NCI-H146 (cell line): Measurements from ENCODE around the gene EXT2.
A peak's percentile ranks its signal among the peaks of the same experiment; 100 is the strongest.

Experiments
- DNase-seq: peaks from one replicate; lab custom pipeline; 2025; lab: John Stamatoyannopoulos, UW

Gene EXT2

DNA sequence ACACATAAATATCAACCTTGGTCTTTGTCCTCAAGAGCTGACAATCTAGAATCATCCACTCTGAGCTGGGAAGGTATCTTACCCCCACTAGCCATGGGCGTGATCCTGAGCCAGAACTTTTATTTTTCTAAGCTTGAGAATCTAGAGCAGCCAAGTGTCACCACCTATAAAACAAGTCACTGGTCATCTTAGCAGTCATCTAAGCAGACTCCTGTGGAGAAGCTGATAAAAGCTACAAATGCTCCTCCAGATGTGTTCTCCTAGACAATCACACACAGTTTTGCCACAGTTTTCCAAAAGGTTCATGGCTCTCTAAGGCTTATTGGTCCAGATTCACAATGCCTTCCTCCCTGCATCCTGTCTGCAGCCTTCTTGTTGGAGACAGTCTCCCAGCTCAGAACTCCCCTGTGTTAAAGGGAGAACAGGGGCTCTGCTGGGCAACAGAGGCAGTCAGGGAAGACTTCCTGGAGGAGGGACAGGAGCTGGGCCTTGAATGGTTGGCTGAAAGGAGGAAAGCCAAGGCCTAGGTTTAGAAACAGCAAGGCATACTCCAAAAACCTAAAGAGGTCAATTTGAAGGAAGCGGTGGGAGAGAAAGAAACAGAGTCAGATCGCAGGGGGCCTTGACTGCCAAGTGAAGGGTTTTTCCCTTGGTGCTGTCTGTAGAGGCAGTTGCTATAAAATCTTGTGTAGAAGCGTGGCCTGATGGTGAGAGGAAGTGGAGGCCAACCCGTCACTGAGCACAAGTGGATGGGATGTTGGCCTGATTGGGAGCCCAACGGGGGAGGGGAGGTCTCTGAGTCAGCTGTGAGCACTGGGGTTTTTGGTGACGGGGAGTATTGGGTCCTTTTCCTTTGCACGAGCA, 172.5 kb downstream of the EXT2 start:
- no peak for DNase-seq

DNA sequence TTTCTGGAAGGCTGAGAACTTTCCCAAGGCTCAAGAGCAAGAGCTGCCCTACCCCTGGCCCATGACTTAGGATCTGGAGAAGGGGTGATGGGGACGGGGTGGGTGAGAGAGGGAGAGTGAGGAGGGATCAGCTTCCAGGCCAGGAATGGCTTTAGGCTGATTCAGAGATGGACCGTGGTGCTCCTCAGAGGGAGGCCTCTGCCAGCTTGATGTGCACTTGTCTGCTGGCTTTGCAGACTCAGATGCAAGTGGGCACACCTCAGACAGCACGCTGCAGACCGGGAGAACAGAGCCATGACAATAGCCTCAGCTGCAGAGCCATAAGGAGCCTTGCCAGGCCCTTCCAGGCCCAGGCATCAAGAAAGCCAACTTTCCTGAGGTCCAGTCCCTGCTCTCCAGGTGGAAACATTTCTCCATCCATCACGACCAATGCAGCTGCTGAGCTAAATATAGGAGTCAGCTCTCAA, 173.2 kb downstream of the EXT2 start:
- DNase-seq = no peak

DNA sequence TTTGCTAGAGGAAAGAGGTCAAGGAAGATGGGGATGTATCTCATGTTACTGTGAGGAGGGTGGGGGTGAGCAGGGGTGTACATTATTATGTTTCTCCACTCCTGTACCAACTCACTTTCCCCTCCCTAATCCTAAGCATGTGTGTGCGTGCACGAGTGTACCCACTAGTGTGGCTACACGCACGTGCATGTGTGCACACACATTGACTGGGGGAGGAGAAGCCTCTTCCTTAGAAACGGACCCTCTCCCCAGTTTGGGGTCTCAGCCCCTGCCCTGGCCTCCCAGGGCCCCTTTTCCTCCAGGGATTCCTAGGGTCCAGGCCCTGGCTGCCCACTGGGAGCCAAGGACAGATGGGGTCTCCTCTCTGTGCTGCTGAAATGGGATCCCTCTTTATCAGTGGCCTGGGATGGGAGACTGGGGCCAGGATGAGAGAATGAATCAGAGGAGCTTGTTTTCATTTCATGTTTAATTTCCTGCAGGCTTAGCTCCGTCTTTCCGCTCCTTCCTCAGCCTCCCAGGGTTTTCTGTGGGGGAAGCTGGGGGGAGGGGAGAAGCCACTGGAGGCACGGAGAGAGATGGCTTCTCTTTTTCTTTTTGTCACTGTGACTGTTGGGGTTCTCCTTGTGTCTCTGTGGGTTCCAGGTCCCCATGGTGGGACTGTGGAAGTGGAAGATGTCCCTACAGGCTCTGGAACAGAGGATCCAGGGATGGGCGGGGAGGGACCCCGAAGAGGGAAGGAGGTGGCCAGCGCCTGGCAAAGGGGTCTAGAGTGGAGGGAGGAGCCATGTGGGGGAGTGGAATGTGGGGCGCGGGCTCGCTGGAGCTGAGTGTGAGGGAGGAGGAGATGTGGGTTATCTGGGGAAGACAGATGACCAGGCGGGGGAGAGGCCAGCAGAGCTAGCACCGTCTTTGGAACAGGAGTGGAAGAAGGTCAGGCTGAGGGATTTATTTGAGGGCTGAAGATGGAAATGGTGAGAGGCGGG, 174.2 kb downstream of the EXT2 start:
- DNase-seq = no peak

DNA sequence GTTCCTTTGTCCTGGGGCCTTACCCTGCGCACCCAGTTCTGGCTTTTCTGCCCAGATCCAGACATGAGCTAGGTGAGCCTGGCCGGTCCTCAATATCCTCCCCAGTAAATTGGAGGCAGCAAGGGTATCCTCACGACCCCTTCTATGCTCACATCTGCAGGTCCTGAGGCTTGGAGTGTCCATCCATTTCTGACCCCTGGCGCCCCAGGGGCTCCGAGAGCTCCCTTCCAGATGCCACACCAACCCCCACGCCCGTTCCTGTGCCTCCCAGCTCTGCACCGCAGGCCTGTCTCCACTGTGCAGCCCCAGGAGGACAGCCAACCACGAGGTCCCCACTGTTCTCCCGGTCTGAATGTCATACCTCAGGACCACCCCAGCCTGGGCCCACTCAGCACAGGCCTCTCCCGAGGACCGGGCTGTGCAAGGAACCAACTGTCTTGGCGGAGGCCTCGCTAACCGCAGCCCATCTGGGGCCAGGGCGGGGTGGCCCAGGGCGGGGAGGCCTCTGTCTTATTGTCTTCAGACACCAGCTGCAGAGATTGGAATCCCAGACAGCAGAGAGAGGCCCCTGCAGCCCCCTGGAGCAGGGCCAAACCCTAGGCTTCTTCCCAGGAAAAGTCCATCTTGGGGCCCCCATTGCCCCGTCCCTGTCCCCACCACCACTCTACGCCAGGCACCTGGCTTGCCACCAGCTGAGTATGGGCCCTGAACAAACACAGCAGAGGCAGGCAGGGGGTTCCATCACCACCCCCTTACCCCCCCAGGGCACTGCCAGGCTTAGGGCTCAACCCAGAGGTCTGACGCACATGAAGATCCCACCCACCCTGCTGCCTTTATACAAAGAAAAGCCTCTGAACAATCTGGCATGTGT, 175.2 kb downstream of the EXT2 start:
- DNase-seq = no peak

DNA sequence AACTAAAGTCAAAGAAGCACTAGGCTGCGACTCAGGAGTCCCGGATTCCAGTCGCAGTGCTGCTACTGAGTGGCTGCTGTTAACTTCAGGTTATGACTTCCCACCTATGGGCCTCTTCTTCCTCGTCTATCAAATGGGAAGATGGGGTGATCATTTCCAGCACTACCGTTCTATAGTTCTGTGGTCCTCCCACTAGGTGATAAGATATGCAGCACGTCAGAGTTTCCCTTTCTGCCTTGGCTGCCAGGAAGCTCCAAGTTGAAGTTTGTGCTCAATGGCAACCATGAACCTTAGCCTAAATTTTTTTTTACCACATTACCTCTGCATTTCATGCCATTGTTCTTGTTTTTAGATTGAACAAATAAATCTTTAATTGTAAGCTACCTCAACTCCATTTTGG, 175.8 kb downstream of the EXT2 start:
- no peak for DNase-seq

DNA sequence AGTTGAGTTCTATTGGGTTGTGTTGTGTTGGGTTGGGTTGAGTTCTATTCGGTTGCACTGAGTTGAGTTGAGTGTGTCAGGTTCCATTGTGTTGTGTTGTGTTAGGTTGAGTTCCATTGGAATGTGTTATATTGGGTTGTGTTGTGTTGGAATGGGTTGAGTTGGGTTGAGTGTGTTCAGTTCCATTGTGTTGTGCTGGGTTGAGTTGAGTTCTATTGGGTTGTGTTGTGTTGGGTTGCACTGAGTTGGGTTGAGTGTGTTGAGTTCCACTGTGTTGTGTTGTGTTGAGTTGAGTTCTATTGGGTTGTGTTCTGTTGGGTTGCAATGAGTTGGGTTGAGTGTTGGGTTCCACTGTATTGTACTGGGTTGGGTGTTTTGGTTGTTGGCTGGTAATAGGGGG, 178.9 kb downstream of the EXT2 start:
- no peak for DNase-seq

DNA sequence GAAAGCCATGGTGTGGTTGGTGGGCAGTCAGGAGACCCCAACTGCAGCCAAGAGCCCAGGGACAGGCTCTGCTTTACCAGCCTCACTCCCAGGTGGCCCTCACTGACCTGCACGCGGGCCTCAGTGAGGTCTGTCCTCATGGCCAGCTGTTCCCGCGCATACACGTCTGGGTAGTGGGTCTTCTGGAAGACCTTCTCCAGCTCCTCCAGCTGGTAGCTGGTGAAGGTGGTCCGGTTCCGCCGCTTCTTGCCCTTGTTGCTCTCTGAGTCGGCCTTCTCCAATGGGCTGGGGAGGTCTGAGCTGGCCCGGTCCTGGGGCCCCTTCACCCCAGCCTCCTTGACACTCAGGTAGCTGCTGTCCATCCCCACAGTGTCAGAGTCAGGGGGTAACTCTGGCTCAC, 179.8 kb downstream of the EXT2 start:
- no peak for DNase-seq

DNA sequence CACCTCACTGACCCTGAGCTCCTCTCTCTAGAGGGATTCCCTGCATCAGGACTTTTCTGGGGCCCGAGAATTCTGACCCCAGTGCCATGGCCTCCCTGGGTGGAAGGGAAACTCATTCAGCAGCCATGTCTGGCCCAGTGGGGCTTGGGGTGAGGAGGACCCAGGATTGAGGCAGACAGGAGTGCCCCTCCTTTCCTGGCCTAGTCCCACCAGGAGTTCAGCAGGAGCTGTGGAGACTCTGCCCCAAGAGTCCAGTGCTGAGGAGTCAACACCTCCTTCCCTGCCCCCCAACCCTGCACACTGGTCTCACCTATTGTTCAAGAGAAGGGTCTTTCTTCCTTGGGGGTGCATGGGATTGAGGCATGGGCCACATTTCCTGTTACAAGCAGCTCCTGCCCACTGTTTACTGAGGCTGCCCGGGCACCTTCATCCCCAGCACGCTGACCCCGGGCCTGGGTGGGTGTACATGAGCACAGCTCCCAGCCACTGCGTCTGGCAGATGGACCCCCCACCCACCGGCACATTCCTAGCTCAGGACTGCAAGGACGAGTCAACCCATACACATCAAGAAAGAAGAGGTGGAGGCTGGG, 180.6 kb downstream of the EXT2 start:
- no peak for DNase-seq

DNA sequence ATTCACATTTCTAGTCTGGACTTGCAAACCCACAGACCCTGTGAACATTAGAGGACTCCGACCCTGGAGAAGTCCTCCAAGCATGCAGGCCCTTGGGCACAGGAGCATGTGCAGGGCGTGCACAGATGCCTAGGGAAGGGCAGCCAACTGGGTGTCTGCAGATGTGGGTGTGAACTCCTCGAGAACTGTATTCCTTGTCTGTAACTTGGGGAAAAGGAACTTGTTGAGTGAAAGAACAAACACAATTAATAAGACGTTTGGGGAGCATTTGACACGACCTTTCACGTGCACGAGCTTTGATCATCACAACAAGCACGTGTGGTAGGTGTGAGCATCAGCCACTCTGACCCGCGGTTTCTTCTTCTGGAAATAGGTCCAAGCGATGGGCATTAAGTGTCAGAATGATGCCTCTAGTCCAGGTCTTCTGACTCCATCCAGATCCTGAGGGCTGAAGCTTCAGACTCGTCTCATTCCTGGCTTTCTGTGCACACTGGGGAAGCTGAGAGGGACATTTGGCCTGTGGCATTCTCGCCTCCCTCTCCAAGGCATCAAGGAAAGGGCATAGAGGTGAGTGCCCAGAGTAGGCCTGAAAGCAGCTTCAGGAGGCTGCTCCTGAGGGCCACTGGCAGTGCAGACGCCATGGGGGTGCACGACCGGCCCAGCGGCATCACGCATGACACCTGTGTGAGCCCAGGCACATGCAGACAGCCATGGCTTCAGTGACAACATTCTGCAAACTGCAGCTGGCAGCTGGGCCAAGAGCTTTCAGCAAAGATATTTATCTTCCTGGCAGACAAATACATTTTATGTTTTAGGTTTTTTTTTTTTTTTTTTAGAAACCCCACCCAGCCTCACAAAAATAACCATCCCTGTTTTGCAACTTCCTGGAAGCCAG, 182.0 kb downstream of the EXT2 start:
- no peak for DNase-seq

DNA sequence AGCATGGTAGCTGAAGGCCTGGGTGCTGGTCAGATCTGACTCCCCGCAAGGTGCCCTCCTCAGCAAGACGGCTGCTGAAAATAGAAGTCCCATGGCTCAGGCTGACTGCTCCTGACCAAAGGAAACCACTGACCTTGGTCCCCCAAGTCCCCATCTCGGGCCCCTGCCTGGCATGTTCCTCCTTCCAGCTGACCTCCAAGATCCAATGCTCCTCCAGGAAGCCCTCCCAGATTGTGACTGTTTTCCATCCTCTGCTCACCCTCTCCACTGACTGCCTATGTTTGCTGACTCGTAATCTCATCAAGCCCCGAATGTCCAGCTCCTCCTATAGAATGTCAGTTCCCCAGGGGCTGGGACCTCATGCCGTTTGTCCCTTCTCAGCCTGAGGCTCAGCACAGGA, 184.0 kb downstream of the EXT2 start:
- no peak for DNase-seq

DNA sequence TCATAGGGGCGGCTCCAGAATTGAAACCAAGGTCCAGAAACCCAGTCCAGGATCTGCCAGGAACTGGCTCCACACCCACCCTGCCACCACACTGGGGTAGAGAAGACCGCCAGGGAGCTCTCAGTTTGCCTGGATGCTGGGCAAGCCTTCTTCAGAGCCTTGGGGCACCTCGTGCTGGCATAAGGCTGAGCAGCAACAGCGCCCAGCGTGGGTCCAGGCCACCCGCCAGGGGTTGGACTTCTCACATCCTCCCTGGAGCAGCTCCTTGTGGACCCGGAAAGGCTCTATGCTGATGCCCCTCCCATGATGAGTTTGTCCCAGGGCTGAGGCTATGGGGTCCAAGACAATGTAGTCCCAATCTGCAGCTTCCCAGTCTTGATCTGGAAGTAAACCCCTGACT, 184.8 kb downstream of the EXT2 start:
- DNase-seq = no peak

DNA sequence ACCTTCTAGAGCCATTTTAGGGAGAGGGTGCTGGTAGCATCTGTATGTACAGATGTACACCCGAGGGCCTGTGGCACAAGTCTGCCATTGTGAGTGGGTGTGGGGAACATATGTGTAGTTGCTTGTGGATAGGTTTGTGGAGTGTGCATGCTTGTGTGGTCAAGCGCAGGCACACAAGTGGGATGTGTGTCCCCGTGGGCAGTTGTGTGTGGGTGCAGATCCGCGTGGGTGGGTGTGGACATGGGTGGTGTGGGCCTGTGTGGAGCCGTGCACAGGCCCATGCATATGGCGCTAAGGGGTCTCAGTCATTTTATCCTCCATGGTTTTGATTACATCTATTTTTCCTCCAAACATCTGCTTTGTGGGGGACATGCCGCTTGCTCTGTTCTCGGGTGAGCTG, 185.7 kb downstream of the EXT2 start:
- no peak for DNase-seq

DNA sequence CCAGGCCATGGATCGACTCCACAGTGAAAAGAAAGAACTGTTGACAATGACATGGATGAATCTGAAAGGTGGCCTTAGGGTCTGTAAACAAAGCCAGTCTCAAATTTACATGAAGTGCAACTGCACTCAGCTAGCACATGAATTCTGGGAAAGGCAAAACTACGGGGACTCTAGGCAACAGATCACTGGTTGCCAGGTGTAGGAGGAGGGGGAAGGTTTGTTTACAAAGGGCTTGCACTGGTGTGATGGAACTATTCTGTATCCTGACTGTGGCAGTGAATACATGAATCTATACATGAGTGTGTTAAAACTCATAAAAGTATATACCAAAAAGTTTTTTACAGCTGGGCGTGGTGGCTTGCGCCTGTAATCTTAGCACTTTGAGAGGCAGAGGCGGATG, 187.1 kb downstream of the EXT2 start:
- DNase-seq = no peak

DNA sequence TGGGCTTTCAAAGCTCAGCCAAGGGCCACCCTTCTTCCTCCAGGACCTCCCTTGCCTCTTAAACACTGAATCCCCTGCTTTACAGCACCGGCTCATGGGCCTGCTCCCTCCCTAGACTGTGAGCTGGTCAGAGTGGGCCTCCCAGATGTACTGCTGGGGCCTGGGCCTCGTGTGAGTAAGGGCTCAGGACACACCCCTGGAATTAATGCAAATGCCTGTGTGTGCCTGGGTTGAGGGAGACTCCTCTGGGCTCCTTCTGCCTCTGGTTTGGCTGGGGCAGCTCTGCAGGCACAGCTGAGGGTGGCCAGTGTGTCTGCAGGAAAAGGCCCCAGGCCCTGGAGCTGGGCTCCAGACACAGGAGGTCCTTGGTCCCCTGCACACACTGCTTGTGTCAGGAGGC, 190.3 kb downstream of the EXT2 start:
- no peak for DNase-seq

DNA sequence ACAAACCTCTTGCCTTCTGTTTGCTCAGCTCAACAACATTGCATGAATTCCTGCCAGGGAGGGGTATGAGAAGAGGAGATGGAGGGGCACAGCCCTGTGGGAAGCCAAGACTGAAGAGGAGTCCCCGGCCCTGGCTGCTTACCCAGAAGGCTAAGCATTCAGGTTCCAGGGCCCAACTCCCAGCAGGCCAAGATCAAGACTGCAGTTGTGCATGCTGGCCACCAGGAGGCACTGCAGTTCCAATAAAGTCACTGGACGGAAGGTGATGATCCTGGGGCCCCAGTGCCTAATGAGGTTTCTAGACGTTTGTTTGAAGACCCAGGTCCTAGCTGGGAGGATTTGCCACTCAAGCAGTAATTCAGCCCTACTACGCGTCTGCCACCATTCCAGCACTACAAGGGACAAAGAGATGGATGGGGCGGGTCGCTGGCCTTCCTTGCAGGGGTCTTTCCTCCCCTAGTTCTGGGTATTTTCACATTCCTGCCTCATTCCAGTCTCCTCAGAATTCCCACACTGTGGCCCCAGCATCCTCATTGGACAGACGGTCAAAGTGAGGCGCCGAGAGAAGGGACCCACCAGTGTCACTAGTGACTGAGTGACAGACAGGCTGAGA, 190.9 kb downstream of the EXT2 start:
- peak; percentile 48 for DNase-seq

DNA sequence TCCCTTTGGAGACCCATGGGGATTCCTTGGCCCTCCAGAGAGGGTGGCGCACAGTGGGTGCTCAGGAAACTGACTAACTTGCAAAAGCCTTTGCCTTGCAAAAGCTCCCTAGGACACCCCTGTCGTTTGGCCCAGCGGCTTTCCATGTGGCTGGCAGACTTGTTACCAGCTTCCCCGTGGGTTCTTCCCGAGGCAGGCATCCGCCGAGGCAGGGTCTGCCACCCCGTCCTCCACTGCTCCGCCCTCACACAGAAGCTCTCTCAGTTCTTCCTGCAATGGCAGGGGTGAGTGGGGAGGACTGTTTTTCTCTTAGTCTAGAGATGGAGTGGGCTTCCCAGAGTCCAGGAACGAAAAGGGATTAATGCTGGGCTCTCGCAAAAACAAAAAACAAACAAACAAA, 191.4 kb downstream of the EXT2 start:
- DNase-seq = no peak

DNA sequence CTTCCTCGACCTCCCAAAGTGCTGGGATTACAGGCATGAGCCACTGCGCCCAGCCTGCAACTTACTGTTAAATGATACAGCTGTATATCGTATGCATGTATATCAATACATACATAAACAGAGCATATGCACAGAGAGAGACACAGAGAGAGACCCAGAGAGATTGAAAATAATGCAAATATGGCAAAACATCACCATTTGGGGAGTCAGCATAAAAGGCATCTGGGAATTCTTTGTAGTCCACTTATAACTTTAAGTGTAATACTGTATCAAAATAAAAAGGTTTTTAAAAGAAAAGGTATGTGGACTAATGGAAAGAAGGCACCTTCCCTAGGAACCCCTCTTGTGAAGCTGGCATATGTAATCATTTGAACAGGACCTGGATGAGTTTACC, 192.7 kb downstream of the EXT2 start:
- no peak for DNase-seq

DNA sequence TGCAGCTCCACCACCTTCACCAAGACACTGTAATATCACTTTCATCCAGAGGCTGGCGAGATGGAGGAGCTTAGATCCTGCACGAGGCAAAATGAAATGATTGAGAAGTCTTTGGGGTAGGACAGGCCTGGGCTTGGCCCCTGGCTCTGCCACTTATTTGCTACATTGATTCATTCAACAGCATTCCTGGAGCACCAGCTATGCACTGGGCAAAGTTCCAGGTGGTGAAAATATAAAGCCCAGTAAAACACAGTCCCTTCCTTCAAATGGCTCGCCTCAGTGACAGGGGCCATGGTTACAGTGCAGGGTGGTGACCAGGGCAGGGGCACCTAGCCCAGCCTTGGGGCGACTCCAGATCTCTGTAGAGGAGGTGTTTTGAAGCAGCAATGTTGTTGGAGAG, 194.7 kb downstream of the EXT2 start:
- DNase-seq = no peak
